Measurements from ENCODE around the gene CDH9. TPM values are rescaled to one million over a fixed set of nuclear protein-coding genes. Genes with fewer than 3 reads are reported as not detected.

CDH9 gene
- total RNA-seq, 4 donors from 2014 or later = 0.35 TPM; not detected in 3

- Histone ChIP-seq H3K9me3 (no peaks in the 10 kb centered on the region), H3K4me1 (no peaks in the 10 kb centered on the region), H3K36me3 (no peaks in the 10 kb centered on the region), H3K27me3 (no peaks in the 10 kb centered on the region), H3K27ac (no peak overlapping the region), H3K4me3 (no peak overlapping the region)
- intact Hi-C loops (cut with DNase I; ENCODE audit: low total_unique reads) = no loop called here
- no peak for DNase-seq
- TF ChIP-seq POLR2A (IDR thresholded peaks at IDR 0.05) = no peak
- TF ChIP-seq CTCF (IDR thresholded peaks at IDR 0.05) = no peak
These were observed 95.9 kb downstream of the CDH9 start for GRCh38 chr5:26942481-26942880.

GRCh38 chr5:26940994-26941393 is 97.4 kb downstream of the CDH9 start:
- H3K4me1 ChIP-seq = no peaks in the 10 kb centered on the region
- DNase-seq = no peak
- no peaks in the 10 kb centered on the region for H3K9me3 ChIP-seq
- H3K36me3 ChIP-seq = no peaks in the 10 kb centered on the region
- TF ChIP-seq CTCF (IDR thresholded peaks at IDR 0.05) (no peak), POLR2A (IDR thresholded peaks at IDR 0.05) (no peak)
- H3K27me3 ChIP-seq = no peaks in the 10 kb centered on the region
- intact Hi-C loops (cut with DNase I; ENCODE audit: low total_unique reads) = no loop called here
- H3K27ac ChIP-seq = no peak overlapping the region
- no peak overlapping the region for H3K4me3 ChIP-seq

DNA sequence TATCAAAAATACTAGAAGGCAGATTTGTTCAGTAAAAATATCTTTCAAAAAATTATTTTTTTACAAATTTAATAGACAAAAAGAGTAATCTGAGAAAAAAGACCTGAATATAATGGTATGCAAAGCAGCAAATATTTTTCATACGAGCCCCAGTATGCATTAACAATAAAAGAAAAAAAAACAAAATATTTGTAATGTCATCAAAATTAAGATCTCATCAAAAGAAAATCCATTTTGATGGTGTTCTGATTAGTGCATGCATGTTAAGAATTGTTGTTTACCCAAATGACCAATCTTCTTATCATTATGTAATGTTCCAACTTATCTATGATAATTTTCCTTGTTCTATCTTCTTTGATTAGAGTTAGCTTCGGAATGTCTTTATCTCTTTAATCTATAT is 106.1 kb downstream of the CDH9 start:
- H3K27ac ChIP-seq = no peak overlapping the region
- no peak overlapping the region for H3K4me3 ChIP-seq
- no peaks in the 10 kb centered on the region for H3K9me3 ChIP-seq
- DNase-seq = no peak
- H3K36me3 ChIP-seq = no peaks in the 10 kb centered on the region
- no peaks in the 10 kb centered on the region for H3K27me3 ChIP-seq
- H3K4me1 ChIP-seq = no peaks in the 10 kb centered on the region
- intact Hi-C loops (cut with DNase I; ENCODE audit: low total_unique reads) = no loop called here
- TF ChIP-seq CTCF (IDR thresholded peaks at IDR 0.05) (no peak), POLR2A (IDR thresholded peaks at IDR 0.05) (no peak)

GRCh38 chr5:26921439-26921838 is 116.9 kb downstream of the CDH9 start:
- intact Hi-C loops (cut with DNase I; ENCODE audit: low total_unique reads) = no loop called here
- Histone ChIP-seq H3K4me1 (no peaks in the 10 kb centered on the region), H3K36me3 (no peaks in the 10 kb centered on the region), H3K27me3 (no peaks in the 10 kb centered on the region), H3K27ac (no peak overlapping the region), H3K4me3 (no peak overlapping the region), H3K9me3 (no peaks in the 10 kb centered on the region)
- TF ChIP-seq CTCF (IDR thresholded peaks at IDR 0.05) = no peak
- TF ChIP-seq POLR2A (IDR thresholded peaks at IDR 0.05) = no peak
- DNase-seq = no peak

DNA sequence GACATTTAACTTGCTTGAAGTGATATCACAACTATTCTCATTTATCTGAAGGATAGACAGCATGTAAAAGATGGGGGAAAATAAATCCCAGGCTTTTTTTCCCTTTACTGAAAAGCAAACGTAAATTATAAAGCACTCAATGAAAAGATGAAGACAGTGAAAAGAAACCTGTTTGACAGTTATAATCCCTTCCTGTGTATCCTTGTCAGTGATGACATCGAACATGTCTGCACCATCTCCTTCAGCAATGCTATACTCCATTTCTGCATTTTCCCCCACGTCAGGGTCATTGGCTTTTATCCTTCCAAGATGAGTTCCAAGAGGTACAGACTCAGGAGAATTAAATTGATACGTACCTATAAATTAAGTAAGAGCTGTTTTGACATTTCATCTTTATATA is 134.9 kb downstream of the CDH9 start:
- no peak for TF ChIP-seq CTCF (IDR thresholded peaks at IDR 0.05)
- no peak for TF ChIP-seq POLR2A (IDR thresholded peaks at IDR 0.05)
- H3K27ac ChIP-seq = no peak overlapping the region
- H3K36me3 ChIP-seq = no peaks in the 10 kb centered on the region
- no peaks in the 10 kb centered on the region for H3K9me3 ChIP-seq
- DNase-seq = no peak
- H3K27me3 ChIP-seq = no peaks in the 10 kb centered on the region
- intact Hi-C loops (cut with DNase I; ENCODE audit: low total_unique reads) = no loop called here
- no peak overlapping the region for H3K4me3 ChIP-seq
- H3K4me1 ChIP-seq = no peaks in the 10 kb centered on the region

All from uterus (tissue), 4 donors.